Astrocyte (in vitro differentiated cells and primary cell): Measurements from ENCODE around the gene GADL1. TPM values are rescaled to one million over a fixed set of nuclear protein-coding genes. Genes with fewer than 3 reads are reported as not detected.

Experiments used
- DNase-seq: peaks from one replicate; pipeline ENCODE4 v3.0.0-alpha.2; 2010; ENCODE audit warnings: low read depth
- FAIRE-seq: peaks from 2 replicates; lab custom pipeline; 2011; peaks lifted over from hg19 to GRCh38; lab: Jason Lieb, UNC
- H2AFZ ChIP-seq: 2 replicates; pipeline ENCODE4 v1.6.0; 2012; ENCODE audit warnings: low read depth, low read length, inconsistent platforms
- H3K27ac ChIP-seq: 2 replicates; pipeline ENCODE4 v1.5.1; 2011; ENCODE audit warnings: low read depth, low read length, inconsistent platforms
- H3K27me3 ChIP-seq: 2 replicates; pipeline ENCODE4 v1.6.0; 2011; ENCODE audit warnings: low read length, inconsistent platforms; ENCODE audit not compliant: insufficient read depth
- H3K36me3 ChIP-seq: 2 replicates; pipeline ENCODE4 v1.5.1; 2011; ENCODE audit warnings: low read length, inconsistent platforms; ENCODE audit not compliant: insufficient read depth
- H3K4me1 ChIP-seq: 2 replicates; pipeline ENCODE4 v1.5.1; 2011; ENCODE audit warnings: low read length, inconsistent platforms; ENCODE audit not compliant: insufficient read depth
- H3K4me2 ChIP-seq: 2 replicates; pipeline ENCODE4 v1.6.0; 2012; ENCODE audit warnings: low read length, inconsistent platforms
- H3K4me3 ChIP-seq: 2 replicates; pipeline ENCODE4 v1.5.1; 2011; ENCODE audit warnings: low read depth, mild to moderate bottlenecking, low read length, inconsistent platforms; ENCODE audit not compliant: insufficient read depth
- H3K79me2 ChIP-seq: 2 replicates; pipeline ENCODE4 v1.6.0; 2012; ENCODE audit warnings: mild to moderate bottlenecking, low read length, inconsistent platforms; ENCODE audit not compliant: insufficient read depth
- H3K9ac ChIP-seq: 2 replicates; pipeline ENCODE4 v1.6.0; 2012; ENCODE audit warnings: mild to moderate bottlenecking, low read length, inconsistent platforms
- H3K9me3 ChIP-seq: 2 replicates; pipeline ENCODE4 v1.5.1; 2012; ENCODE audit warnings: low read depth, mild to moderate bottlenecking, low read length, inconsistent platforms; ENCODE audit not compliant: insufficient read depth
- H4K20me1 ChIP-seq: 2 replicates; pipeline ENCODE4 v1.6.0; 2012; ENCODE audit warnings: low read length, inconsistent platforms; ENCODE audit not compliant: insufficient read depth
- H3K27ac Mint-ChIP-seq: one replicate; pipeline ENCODE4 v1.8.0; 2021; ENCODE audit warnings: mild to moderate bottlenecking, mixed read lengths; ENCODE audit not compliant: unreplicated experiment
- H3K27me3 Mint-ChIP-seq: one replicate; pipeline ENCODE4 v1.8.0; 2021; ENCODE audit warnings: low read depth, mixed read lengths; ENCODE audit not compliant: unreplicated experiment
- H3K36me3 Mint-ChIP-seq: one replicate; pipeline ENCODE4 v1.8.0; 2021; ENCODE audit warnings: low read depth, mixed read lengths; ENCODE audit not compliant: unreplicated experiment
- H3K4me1 Mint-ChIP-seq: one replicate; pipeline ENCODE4 v1.8.0; 2021; ENCODE audit warnings: low read depth, mixed read lengths; ENCODE audit not compliant: unreplicated experiment
- H3K4me3 Mint-ChIP-seq: one replicate; pipeline ENCODE4 v1.8.0; 2021; ENCODE audit warnings: mild to moderate bottlenecking, moderate library complexity, mixed read lengths; ENCODE audit not compliant: unreplicated experiment
- H3K9me3 Mint-ChIP-seq: one replicate; pipeline ENCODE4 v1.8.0; 2021; ENCODE audit warnings: mild to moderate bottlenecking, mixed read lengths; ENCODE audit not compliant: unreplicated experiment
- CTCF ChIP-seq: IDR thresholded peaks from 2 replicates; pipeline ENCODE4 v1.5.1; 2011; ENCODE audit warnings: low read depth, mild to moderate bottlenecking, inconsistent platforms, low read length, moderate library complexity; ENCODE audit not compliant: insufficient read depth
- EZH2 ChIP-seq: IDR thresholded peaks from 2 replicates; pipeline ENCODE4 v1.6.1; 2012; ENCODE audit warnings: mild to moderate bottlenecking, low read length, inconsistent platforms; ENCODE audit not compliant: insufficient read depth
- total RNA-seq: library from RNA; stranded (reverse); gene quantifications from 2 replicates; pipeline ENCODE4 v1.2.1, GENCODE V29; 2021

GADL1 gene
- total RNA-seq, 1 donor from 2014 or later = 0.09 TPM

DNA sequence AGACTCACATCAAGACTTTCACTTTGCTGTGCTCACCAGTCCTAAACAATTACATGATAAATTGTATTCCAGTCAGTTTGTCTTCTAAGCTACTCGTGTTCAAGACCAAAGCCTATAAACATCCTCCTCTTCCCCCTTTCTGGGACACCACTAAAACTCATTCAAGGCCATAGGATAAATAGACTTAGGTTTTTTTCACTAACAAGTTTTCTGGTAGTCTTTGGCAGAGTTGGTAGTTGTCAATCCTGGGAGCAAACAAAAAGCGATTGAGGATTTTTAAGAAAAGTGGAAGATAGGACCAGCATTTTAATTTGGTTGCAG, 173.2 kb downstream of the GADL1 start:
- Histone ChIP-seq H3K27me3 (no peaks in the 10 kb centered on the region), H3K4me2 (peak overlapping the region; percentile 69), H3K27ac (peak overlapping the region; percentile 31), H3K4me1 (peaks cover 10% of the 10 kb centered on the region), H4K20me1 (no peaks in the 10 kb centered on the region), H3K4me3 (no peak overlapping the region), H2AFZ (no peak overlapping the region), H3K79me2 (no peaks in the 10 kb centered on the region), H3K36me3 (no peaks in the 10 kb centered on the region), H3K9ac (no peak overlapping the region), H3K9me3 (no peaks in the 10 kb centered on the region)
- Mint-ChIP-seq H3K36me3 (no peaks in the 10 kb centered on the region), H3K27me3 (no peaks in the 10 kb centered on the region), H3K4me3 (no peak overlapping the region), H3K9me3 (peaks cover 1% of the 10 kb centered on the region), H3K4me1 (peaks cover 13% of the 10 kb centered on the region), H3K27ac (peak overlapping the region; percentile 63)
- DNase-seq (no peak), FAIRE-seq (peak; percentile 79)
- TF ChIP-seq CTCF = no peak
- TF ChIP-seq EZH2 = no peak

DNA sequence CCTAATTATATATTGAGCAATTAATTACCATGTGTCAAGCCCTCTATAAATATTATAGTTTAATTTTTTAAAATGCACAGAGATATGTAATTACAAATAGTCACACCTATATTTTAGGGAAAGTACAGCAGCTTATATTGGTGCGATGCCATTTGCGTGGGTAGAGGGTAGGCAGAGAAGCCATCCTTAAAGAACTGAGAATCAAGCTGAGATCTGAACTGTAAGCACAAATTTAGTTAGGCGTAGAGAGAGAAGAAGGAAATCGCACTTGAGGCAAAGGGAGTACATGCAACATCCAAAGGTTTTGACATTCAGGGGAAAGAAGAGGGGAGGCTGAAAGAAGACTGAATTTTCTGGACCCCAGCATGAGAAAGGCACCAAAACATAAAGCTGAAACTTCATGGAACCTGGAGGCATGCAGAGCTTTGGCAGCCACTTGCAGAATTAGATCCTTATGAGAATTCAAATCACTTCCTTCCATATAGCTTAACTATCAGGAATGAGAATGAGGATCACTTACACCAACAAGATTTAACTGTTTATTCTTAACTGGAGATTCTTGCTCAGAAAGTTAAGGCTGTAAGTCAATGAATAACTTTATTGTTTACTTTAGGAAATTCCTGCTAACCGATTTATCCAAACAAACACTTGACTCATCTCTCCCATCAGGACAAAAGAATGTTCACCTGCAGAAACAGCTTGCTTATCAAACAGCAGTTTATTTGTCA, 173.7 kb downstream of the GADL1 start:
- H3K4me3 Mint-ChIP-seq = no peak overlapping the region
- H3K27me3 Mint-ChIP-seq = no peaks in the 10 kb centered on the region
- no peaks in the 10 kb centered on the region for H3K79me2 ChIP-seq
- H3K27ac ChIP-seq = no peak overlapping the region
- H2AFZ ChIP-seq = no peak overlapping the region
- peaks cover 13% of the 10 kb centered on the region for H3K4me1 Mint-ChIP-seq
- no peaks in the 10 kb centered on the region for H3K9me3 ChIP-seq
- no peaks in the 10 kb centered on the region for H4K20me1 ChIP-seq
- H3K9ac ChIP-seq = no peak overlapping the region
- H3K36me3 Mint-ChIP-seq = no peaks in the 10 kb centered on the region
- no peaks in the 10 kb centered on the region for H3K27me3 ChIP-seq
- H3K27ac Mint-ChIP-seq = peak overlapping the region; percentile 63
- TF ChIP-seq EZH2 (no peak), CTCF (no peak)
- H3K4me3 ChIP-seq = no peak overlapping the region
- peaks cover 1% of the 10 kb centered on the region for H3K9me3 Mint-ChIP-seq
- FAIRE-seq = no peak
- DNase-seq = peak; percentile 82
- peaks cover 10% of the 10 kb centered on the region for H3K4me1 ChIP-seq
- no peaks in the 10 kb centered on the region for H3K36me3 ChIP-seq
- H3K4me2 ChIP-seq = peak overlapping the region; percentile 69

GRCh38 chr3:30719536-30719935, 174.9 kb downstream of the GADL1 start:
- Mint-ChIP-seq H3K9me3 (peaks cover 6% of the 10 kb centered on the region), H3K27me3 (no peaks in the 10 kb centered on the region), H3K4me1 (peaks cover 13% of the 10 kb centered on the region), H3K27ac (no peak overlapping the region), H3K36me3 (no peaks in the 10 kb centered on the region), H3K4me3 (no peak overlapping the region)
- Histone ChIP-seq H3K79me2 (no peaks in the 10 kb centered on the region), H3K36me3 (no peaks in the 10 kb centered on the region), H3K27ac (no peak overlapping the region), H3K4me3 (no peak overlapping the region), H3K9ac (no peak overlapping the region), H4K20me1 (no peaks in the 10 kb centered on the region), H3K9me3 (no peaks in the 10 kb centered on the region), H3K4me1 (peaks cover 10% of the 10 kb centered on the region), H2AFZ (no peak overlapping the region), H3K4me2 (no peak overlapping the region), H3K27me3 (no peaks in the 10 kb centered on the region)
- no peak for FAIRE-seq
- TF ChIP-seq EZH2 (no peak), CTCF (no peak)
- no peak for DNase-seq
